Neural crest cell (in vitro differentiated cells): ENCODE measurements around the gene TBK1. TPM values are rescaled to one million over a fixed set of nuclear protein-coding genes. Genes with fewer than 3 reads are reported as not detected.

Source experiments
- DNase-seq: peaks from one replicate; pipeline ENCODE4 v3.0.0; 2021; ENCODE audit warnings: low read depth, mixed read lengths, low spot score
- H3K27ac Mint-ChIP-seq: one replicate; pipeline ENCODE4 v1.8.0; 2021; ENCODE audit warnings: mild to moderate bottlenecking, mixed read lengths; ENCODE audit not compliant: unreplicated experiment
- H3K27me3 Mint-ChIP-seq: 2 replicates; pipeline ENCODE4 v1.8.0; 2021; ENCODE audit warnings: low read depth, mild to moderate bottlenecking, mixed read lengths
- H3K36me3 Mint-ChIP-seq: 2 replicates; pipeline ENCODE4 v1.8.0; 2021; ENCODE audit warnings: low read depth, mild to moderate bottlenecking, mixed read lengths
- H3K4me1 Mint-ChIP-seq: 2 replicates; pipeline ENCODE4 v1.8.0; 2021; ENCODE audit warnings: mixed read lengths
- H3K4me3 Mint-ChIP-seq: one replicate; pipeline ENCODE4 v1.8.0; 2021; ENCODE audit warnings: mild to moderate bottlenecking, mixed read lengths
- H3K9me3 Mint-ChIP-seq: 2 replicates; pipeline ENCODE4 v1.8.0; 2021; ENCODE audit warnings: mixed read lengths
- total RNA-seq: library from RNA; stranded (reverse); gene quantifications from 2 replicates; pipeline ENCODE4 v1.2.1, GENCODE V29; 2021
- TF ChIP-seq, protein P1 (sequence below): fragments of 200-600 bp; sonication (generic); conservative IDR thresholded peaks from 2 replicates; pipeline ENCODE4 v1.5.0; 2021; ENCODE audit warnings: antibody characterized with exemption, mild to moderate bottlenecking

Gene TBK1
- total RNA-seq, 1 donor from 2014 or later: 16.4 TPM

GRCh38 chr12:64452559-64453329 is 824 bp downstream of the TBK1 start:
- DNase-seq: no peak
- peaks cover 34% of the 10 kb centered on the region for H3K4me1 Mint-ChIP-seq
- H3K4me3 Mint-ChIP-seq: peak overlapping the region; percentile 92

DNA sequence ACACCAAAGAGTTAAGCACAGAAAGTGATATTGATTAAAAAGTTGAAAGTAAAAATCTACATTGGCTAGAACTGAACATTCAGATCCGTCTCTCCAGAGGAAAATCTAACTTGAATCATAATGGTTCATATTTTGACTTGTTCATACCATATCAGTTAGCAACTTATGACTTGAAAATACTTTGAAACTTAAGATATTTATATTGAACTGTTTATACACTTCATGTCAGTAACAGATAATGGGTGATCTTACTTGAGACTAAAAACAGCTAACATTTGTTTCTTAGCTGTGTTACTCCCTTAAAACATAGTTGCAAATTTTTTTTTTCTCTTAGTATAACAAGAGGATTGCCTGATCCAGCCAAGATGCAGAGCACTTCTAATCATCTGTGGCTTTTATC is 3.6 kb downstream of the TBK1 start:
- DNase-seq: no peak
- H3K36me3 Mint-ChIP-seq: peaks cover 2% of the 10 kb centered on the region
- H3K4me3 Mint-ChIP-seq: peak overlapping the region; percentile 29
- H3K27me3 Mint-ChIP-seq: no peaks in the 10 kb centered on the region
- H3K9me3 Mint-ChIP-seq: no peaks in the 10 kb centered on the region
- H3K27ac Mint-ChIP-seq: no peak overlapping the region
- TF ChIP-seq, protein P1, sequence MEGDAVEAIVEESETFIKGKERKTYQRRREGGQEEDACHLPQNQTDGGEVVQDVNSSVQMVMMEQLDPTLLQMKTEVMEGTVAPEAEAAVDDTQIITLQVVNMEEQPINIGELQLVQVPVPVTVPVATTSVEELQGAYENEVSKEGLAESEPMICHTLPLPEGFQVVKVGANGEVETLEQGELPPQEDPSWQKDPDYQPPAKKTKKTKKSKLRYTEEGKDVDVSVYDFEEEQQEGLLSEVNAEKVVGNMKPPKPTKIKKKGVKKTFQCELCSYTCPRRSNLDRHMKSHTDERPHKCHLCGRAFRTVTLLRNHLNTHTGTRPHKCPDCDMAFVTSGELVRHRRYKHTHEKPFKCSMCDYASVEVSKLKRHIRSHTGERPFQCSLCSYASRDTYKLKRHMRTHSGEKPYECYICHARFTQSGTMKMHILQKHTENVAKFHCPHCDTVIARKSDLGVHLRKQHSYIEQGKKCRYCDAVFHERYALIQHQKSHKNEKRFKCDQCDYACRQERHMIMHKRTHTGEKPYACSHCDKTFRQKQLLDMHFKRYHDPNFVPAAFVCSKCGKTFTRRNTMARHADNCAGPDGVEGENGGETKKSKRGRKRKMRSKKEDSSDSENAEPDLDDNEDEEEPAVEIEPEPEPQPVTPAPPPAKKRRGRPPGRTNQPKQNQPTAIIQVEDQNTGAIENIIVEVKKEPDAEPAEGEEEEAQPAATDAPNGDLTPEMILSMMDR: no peak
- peaks cover 39% of the 10 kb centered on the region for H3K4me1 Mint-ChIP-seq

More at GRCh38 chr12:64452559-64453329, 824 bp downstream of the TBK1 start:
- TF ChIP-seq, protein P1: peak; percentile 4
- H3K27me3 Mint-ChIP-seq: no peaks in the 10 kb centered on the region
- H3K27ac Mint-ChIP-seq: peak overlapping the region; percentile 91
- no peaks in the 10 kb centered on the region for H3K9me3 Mint-ChIP-seq
- H3K36me3 Mint-ChIP-seq: peaks cover 2% of the 10 kb centered on the region

- Mint-ChIP-seq H3K9me3 (no peaks in the 10 kb centered on the region), H3K27me3 (no peaks in the 10 kb centered on the region), H3K4me3 (no peak overlapping the region), H3K4me1 (peaks cover 33% of the 10 kb centered on the region), H3K36me3 (peaks cover 2% of the 10 kb centered on the region), H3K27ac (no peak overlapping the region)
- TF ChIP-seq, protein P1: no peak
- DNase-seq: no peak
Observed at GRCh38 chr12:64456119-64456518, 4.2 kb downstream of the TBK1 start.

DNA sequence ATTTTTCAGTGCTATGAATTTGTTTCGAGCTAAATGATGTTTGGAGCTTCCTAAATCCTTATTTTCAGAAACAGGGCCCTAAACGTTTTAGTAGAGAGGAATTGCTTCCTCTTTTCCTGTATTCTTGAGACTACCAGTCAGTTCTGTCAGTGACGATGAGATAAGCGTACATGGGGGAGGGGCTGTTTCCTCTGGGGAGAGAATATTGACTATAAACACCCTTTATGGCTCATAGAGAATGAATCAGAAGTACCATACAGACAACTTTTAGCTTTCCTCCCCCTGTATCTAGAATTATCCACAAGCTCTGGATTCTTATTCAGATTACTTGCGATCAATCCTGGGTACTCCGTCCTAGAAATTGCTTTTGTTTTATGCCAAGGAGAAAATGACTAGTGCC is 5.1 kb downstream of the TBK1 start:
- Mint-ChIP-seq H3K27ac (no peak overlapping the region), H3K4me1 (peaks cover 30% of the 10 kb centered on the region), H3K36me3 (peaks cover 2% of the 10 kb centered on the region), H3K9me3 (no peaks in the 10 kb centered on the region), H3K27me3 (no peaks in the 10 kb centered on the region), H3K4me3 (no peak overlapping the region)
- DNase-seq: no peak
- TF ChIP-seq, protein P1: no peak

GRCh38 chr12:64457466-64457865 is 5.5 kb downstream of the TBK1 start:
- Mint-ChIP-seq H3K36me3 (peaks cover 2% of the 10 kb centered on the region), H3K9me3 (no peaks in the 10 kb centered on the region), H3K27ac (no peak overlapping the region), H3K4me3 (no peak overlapping the region), H3K4me1 (peaks cover 30% of the 10 kb centered on the region), H3K27me3 (no peaks in the 10 kb centered on the region)
- TF ChIP-seq, protein P1: no peak
- DNase-seq: no peak
